K562 (cell line): ENCODE measurements around the gene ARHGEF18. TPM values are rescaled to one million over a fixed set of nuclear protein-coding genes. Genes with fewer than 3 reads are reported as not detected.

Experiments used
- ATF2 ChIP-seq: sonication (generic); formaldehyde crosslinking; IDR thresholded peaks from 2 replicates; pipeline ENCODE4 v1.8.1; 2022; ENCODE audit warnings: missing genetic modification reagents
- FOXK2 ChIP-seq, 2 experiments: fragments of 450-650 bp; IDR thresholded peaks in 1 of 2; conservative IDR thresholded peaks in 1 of 2; 2 replicates each; pipeline ENCODE4 v1.6.1; 2016; ENCODE audit warnings: low read depth in 2 of 2, mild to moderate bottlenecking in 1 of 2
- HDAC2 ChIP-seq: fragments of 450-650 bp; IDR thresholded peaks from 2 replicates; pipeline ENCODE4 v1.6.1; 2016; ENCODE audit warnings: mild to moderate bottlenecking
- HDAC6 ChIP-seq: IDR thresholded peaks from 2 replicates; pipeline ENCODE4 v1.6.1; 2012; ENCODE audit warnings: low read depth, mild to moderate bottlenecking, control low read depth, inconsistent platforms, low read length, moderate library complexity
- LARP7 ChIP-seq: fragments of 450-650 bp; IDR thresholded peaks from 2 replicates; pipeline ENCODE4 v1.6.1; 2016
- NFE2L1 ChIP-seq: fragments of 450-650 bp; IDR thresholded peaks from 2 replicates; pipeline ENCODE4 v1.6.1; 2016; ENCODE audit warnings: missing genetic modification characterization, low read depth, mild to moderate bottlenecking, missing compliant biosample characterization, moderate library complexity, borderline replicate concordance
- NR2C2 ChIP-seq, 2 experiments: fragments of 200-800 bp in 1 of 2; sonication (Bioruptor generic) in 1 of 2; sonication (generic) in 1 of 2; formaldehyde crosslinking in 1 of 2; IDR thresholded peaks; 2 replicates each; pipeline versions ENCODE4 v1.6.1 to v1.8.0; 2016 to 2022; ENCODE audit warnings: mild to moderate bottlenecking in 1 of 2, missing compliant biosample characterization in 1 of 2, missing genetic modification characterization in 1 of 2, missing genetic modification reagents in 1 of 2
- SMARCA5 ChIP-seq: fragments of 450-650 bp; IDR thresholded peaks from 2 replicates; pipeline ENCODE4 v1.6.1; 2016
- ZFP36 ChIP-seq: fragments of 150-350 bp; IDR thresholded peaks from 2 replicates; pipeline ENCODE4 v1.6.1; 2018; ENCODE audit warnings: low read length, low read depth; ENCODE audit not compliant: partially characterized antibody
- ZNF551 ChIP-seq: fragments of 250-450 bp; sonication (Bioruptor Pico); IDR thresholded peaks from 2 replicates; pipeline ENCODE4 v1.5.0; 2021; ENCODE audit warnings: mild to moderate bottlenecking, moderate library complexity
- polyA plus RNA-seq, 8 experiments: library from polyadenylated mRNA; depleted of rRNA in 4 of 8; stranded (reverse) in 5 of 8; unstranded in 3 of 8; fragments of >200 nt; fragmentation: Nextera tagmentation in 2 of 8; fragmentation: Illumina TruSeq in 1 of 8; extraction: Ambion mirVana in 2 of 8; extraction: Trizol in 1 of 8; gene quantifications; 2 replicates each; pipeline versions ENCODE4 v1.2.1 to v1.2.3, GENCODE V29; 2011 to 2014; ENCODE audit warnings: inconsistent platforms in 1 of 8, missing spikeins in 1 of 8
- total RNA-seq, 7 experiments: library from RNA; depleted of rRNA in 6 of 7; stranded (reverse); fragments of >200 nt in 6 of 7; fragmentation: Illumina TruSeq in 2 of 7; extraction: Trizol in 2 of 7; gene quantifications; 2 replicates each; pipeline versions ENCODE4 v1.2.1 to v1.2.3, GENCODE V29; 2011 to 2021; ENCODE audit warnings: low replicate concordance in 1 of 7
- TF ChIP-seq, protein P1 (sequence below): fragments of 450-650 bp; IDR thresholded peaks from 2 replicates; pipeline ENCODE4 v1.6.1; 2016; ENCODE audit warnings: borderline replicate concordance
- TF ChIP-seq, protein P2 (sequence below): fragments of 450-650 bp; IDR thresholded peaks from 2 replicates; pipeline ENCODE4 v1.6.1; 2017; ENCODE audit warnings: antibody characterized with exemption

ARHGEF18 gene
- total and polyA plus RNA-seq, 9 of the 15 experiments (the other 6 are each of a cell fraction or from before 2014, with no cell fraction given), result 0.04 to 16.5 (median 4.5) TPM

GRCh38 chr19:7356899-7357627 is 8.3 kb downstream of the ARHGEF18 start (continued):
- TF ChIP-seq, protein P1, sequence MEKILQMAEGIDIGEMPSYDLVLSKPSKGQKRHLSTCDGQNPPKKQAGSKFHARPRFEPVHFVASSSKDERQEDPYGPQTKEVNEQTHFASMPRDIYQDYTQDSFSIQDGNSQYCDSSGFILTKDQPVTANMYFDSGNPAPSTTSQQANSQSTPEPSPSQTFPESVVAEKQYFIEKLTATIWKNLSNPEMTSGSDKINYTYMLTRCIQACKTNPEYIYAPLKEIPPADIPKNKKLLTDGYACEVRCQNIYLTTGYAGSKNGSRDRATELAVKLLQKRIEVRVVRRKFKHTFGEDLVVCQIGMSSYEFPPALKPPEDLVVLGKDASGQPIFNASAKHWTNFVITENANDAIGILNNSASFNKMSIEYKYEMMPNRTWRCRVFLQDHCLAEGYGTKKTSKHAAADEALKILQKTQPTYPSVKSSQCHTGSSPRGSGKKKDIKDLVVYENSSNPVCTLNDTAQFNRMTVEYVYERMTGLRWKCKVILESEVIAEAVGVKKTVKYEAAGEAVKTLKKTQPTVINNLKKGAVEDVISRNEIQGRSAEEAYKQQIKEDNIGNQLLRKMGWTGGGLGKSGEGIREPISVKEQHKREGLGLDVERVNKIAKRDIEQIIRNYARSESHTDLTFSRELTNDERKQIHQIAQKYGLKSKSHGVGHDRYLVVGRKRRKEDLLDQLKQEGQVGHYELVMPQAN, result no peak
- no peak for TF ChIP-seq HDAC6
- no peak for TF ChIP-seq ATF2 (CRISPR knock-in tag)
- TF ChIP-seq NR2C2 (CRISPR knock-in tag; IDR thresholded peaks at IDR 0.05), result no peak
- no peak for TF ChIP-seq NR2C2 (tag; IDR thresholded peaks at IDR 0.05)
- peak; percentile 78; the same call in 1 of the 2 replicates for TF ChIP-seq SMARCA5
- TF ChIP-seq LARP7, result no peak
- peak; percentile 53; the same call in 1 of the 2 replicates for TF ChIP-seq HDAC2
- TF ChIP-seq, protein P2, sequence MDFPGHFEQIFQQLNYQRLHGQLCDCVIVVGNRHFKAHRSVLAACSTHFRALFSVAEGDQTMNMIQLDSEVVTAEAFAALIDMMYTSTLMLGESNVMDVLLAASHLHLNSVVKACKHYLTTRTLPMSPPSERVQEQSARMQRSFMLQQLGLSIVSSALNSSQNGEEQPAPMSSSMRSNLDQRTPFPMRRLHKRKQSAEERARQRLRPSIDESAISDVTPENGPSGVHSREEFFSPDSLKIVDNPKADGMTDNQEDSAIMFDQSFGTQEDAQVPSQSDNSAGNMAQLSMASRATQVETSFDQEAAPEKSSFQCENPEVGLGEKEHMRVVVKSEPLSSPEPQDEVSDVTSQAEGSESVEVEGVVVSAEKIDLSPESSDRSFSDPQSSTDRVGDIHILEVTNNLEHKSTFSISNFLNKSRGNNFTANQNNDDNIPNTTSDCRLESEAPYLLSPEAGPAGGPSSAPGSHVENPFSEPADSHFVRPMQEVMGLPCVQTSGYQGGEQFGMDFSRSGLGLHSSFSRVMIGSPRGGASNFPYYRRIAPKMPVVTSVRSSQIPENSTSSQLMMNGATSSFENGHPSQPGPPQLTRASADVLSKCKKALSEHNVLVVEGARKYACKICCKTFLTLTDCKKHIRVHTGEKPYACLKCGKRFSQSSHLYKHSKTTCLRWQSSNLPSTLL, result no peak
- TF ChIP-seq ZFP36, result peak; percentile 83
- TF ChIP-seq NFE2L1 (tag), result no peak
- TF ChIP-seq FOXK2 (conservative IDR thresholded peaks at IDR 0.05 in 1 of 2, IDR thresholded peaks at IDR 0.05 in 1 of 2; ENCODE audit: low read depth in 2 of 2), result no peak
- no peak for TF ChIP-seq ZNF551 (CRISPR knock-in tag)
